Stimulated activated naive CD8-positive, alpha-beta T cell treated with anti-CD3 and anti-CD28 coated beads, Interleukin-15, amount 100 ng/mL, for 72 hours (primary cell): Measurements from ENCODE around the gene IFT80.

Experiments used
- ATAC-seq: fragments of 150-1000 bp; cut with Tn5 transposase; 2 replicates; pipeline ENCODE4 v1.10.0; 2021; ENCODE audit warnings: mild to moderate bottlenecking, moderate library complexity
- DNase-seq, 2 donors: peaks; one replicate each; pipeline ENCODE4 v3.0.0; 2021 to 2022
- H3K27ac Mint-ChIP-seq, 2 donors: one replicate each; pipeline ENCODE4 v1.8.0; 2022; ENCODE audit warnings: mild to moderate bottlenecking in 2 of 2, mixed read lengths in 2 of 2, moderate library complexity in 2 of 2
- H3K27me3 Mint-ChIP-seq: one replicate; pipeline ENCODE4 v1.8.0; 2022; ENCODE audit warnings: mixed read lengths
- H3K4me1 Mint-ChIP-seq: one replicate; pipeline ENCODE4 v1.8.0; 2022; ENCODE audit warnings: mild to moderate bottlenecking, mixed read lengths
- H3K4me3 Mint-ChIP-seq, 2 donors: one replicate each; pipeline ENCODE4 v1.8.0; 2022; ENCODE audit warnings: mild to moderate bottlenecking in 2 of 2, mixed read lengths in 2 of 2, moderate library complexity in 1 of 2
- H3K9me3 Mint-ChIP-seq, 2 donors: one replicate each; pipeline ENCODE4 v1.8.0; 2022; ENCODE audit warnings: mixed read lengths in 2 of 2

Gene IFT80

DNA sequence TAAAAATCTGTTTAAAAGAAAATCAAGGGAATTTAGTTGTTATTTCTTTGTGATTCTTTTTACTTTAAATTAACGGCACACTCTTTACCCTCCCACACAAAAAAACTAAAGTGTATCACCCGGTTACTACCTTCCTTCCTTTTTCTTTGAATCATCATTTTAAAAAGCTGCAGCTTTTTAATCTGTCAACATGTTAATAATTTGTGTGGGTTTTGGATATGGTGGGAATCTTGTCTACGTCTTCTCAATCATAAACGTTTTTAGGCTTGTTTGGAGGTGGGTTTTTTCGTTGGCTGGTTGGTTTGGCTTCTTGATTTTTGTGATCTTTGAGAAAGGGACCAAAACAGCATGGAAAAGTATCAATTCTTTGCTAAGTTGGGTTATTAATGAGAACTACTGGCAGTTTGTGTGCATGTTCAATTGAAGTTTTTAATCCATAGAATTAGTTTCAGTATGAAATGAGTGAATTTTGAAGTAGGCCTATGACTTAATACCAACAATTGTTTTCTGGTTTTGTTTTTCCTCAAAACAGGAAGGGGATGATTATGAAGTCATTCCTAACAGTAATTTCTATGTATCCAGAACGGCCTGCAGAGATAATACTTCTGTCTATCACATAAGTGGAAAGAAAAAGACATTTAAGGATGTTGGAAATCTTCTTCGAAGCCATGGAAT is 4.9 kb upstream of the IFT80 start:
- H3K9me3 Mint-ChIP-seq: no peaks in the 10 kb centered on the region
- ATAC-seq (no peak), DNase-seq (no peak)
- no peak overlapping the region for H3K27ac Mint-ChIP-seq
- H3K27me3 Mint-ChIP-seq: no peaks in the 10 kb centered on the region
- peaks cover 27% of the 10 kb centered on the region for H3K4me1 Mint-ChIP-seq
- H3K4me3 Mint-ChIP-seq: peak overlapping the region; percentile 47 to 58

DNA sequence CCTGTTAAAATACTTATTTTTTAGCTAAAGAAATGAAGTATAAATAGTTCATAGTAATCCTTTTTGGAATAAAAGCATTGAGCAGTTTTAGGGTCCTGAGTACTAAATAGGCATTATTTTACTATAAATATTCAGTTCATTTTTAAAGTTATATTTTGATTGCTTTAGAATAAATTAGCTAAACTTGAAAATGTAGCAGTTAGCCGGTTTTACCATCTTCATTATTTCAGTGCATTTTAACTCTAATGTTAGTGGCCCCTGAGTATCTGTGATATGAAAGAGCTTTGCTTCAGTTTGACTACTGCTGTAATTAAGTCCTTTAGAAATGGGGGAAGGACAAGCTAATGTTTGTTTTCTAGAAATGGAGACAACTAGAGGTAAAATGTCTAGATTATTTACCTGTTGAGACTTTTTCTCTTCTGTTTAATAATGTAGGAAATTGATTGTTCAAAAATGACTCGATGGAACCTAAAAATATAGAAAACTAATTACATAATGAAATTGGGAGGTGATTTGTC is 4.1 kb upstream of the IFT80 start:
- ATAC-seq (no peak), DNase-seq (no peak)
- peak overlapping the region; percentile 95 to 97 for H3K4me3 Mint-ChIP-seq
- no peaks in the 10 kb centered on the region for H3K9me3 Mint-ChIP-seq
- H3K27me3 Mint-ChIP-seq: no peaks in the 10 kb centered on the region
- peaks cover 32% of the 10 kb centered on the region for H3K4me1 Mint-ChIP-seq
- H3K27ac Mint-ChIP-seq: no peak overlapping the region

DNA sequence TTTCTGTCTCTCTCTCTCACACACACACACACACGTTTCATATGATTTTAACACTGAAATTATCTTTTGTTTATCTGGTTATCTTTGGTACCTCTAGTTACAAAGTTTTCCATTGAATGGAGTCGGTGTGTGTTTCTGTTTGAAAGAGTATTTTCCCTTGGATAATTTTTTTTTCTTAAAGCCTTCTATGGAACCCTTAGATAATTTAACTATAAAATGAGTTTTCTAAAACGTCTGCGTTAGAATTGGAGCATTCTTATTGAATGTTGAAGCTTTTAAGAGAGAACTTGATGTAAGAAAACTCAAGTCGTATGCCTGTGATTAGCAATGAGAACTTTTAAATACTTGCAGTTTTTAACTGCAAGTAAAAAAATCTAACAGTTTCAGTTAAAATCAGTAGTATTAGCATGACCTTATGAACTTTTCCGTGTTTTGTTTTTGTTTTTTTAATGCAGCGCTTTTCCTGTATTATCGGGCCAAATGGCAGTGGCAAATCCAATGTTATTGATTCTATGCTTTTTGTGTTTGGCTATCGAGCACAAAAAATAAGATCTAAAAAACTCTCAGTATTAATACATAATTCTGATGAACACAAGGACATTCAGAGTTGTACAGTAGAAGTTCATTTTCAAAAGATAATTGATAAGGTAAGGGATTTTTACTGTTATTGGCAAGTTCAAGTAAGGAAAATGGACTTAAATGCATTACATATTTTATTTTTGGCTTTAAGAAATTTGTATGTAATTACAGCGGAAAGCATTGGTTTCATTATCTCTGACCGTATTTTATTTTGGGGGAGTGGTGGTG is 3.4 kb upstream of the IFT80 start:
- H3K27ac Mint-ChIP-seq: peak overlapping the region in 1 of 2 donors; percentile 25
- H3K4me1 Mint-ChIP-seq: peaks cover 38% of the 10 kb centered on the region
- ATAC-seq (no peak), DNase-seq (no peak)
- H3K9me3 Mint-ChIP-seq: no peaks in the 10 kb centered on the region
- H3K4me3 Mint-ChIP-seq: peak overlapping the region; percentile 95 to 97
- no peaks in the 10 kb centered on the region for H3K27me3 Mint-ChIP-seq

GRCh38 chr3:160401291-160402095 is 2.5 kb upstream of the IFT80 start:
- H3K4me1 Mint-ChIP-seq: peaks cover 44% of the 10 kb centered on the region
- no peak for ATAC-seq
- no peak for DNase-seq
- no peaks in the 10 kb centered on the region for H3K27me3 Mint-ChIP-seq
- H3K27ac Mint-ChIP-seq: peak overlapping the region; percentile 89 to 100
- H3K4me3 Mint-ChIP-seq: peak overlapping the region; percentile 95 to 97
- H3K9me3 Mint-ChIP-seq: no peaks in the 10 kb centered on the region

GRCh38 chr3:160400702-160401150 is 1.7 kb upstream of the IFT80 start:
- H3K4me1 Mint-ChIP-seq: peaks cover 44% of the 10 kb centered on the region
- H3K27me3 Mint-ChIP-seq: no peaks in the 10 kb centered on the region
- no peaks in the 10 kb centered on the region for H3K9me3 Mint-ChIP-seq
- peak overlapping the region; percentile 95 to 97 for H3K4me3 Mint-ChIP-seq
- peak overlapping the region; percentile 89 to 100 for H3K27ac Mint-ChIP-seq
- DNase-seq (peak; percentile 31 to 38), ATAC-seq (peak; percentile 41)

DNA sequence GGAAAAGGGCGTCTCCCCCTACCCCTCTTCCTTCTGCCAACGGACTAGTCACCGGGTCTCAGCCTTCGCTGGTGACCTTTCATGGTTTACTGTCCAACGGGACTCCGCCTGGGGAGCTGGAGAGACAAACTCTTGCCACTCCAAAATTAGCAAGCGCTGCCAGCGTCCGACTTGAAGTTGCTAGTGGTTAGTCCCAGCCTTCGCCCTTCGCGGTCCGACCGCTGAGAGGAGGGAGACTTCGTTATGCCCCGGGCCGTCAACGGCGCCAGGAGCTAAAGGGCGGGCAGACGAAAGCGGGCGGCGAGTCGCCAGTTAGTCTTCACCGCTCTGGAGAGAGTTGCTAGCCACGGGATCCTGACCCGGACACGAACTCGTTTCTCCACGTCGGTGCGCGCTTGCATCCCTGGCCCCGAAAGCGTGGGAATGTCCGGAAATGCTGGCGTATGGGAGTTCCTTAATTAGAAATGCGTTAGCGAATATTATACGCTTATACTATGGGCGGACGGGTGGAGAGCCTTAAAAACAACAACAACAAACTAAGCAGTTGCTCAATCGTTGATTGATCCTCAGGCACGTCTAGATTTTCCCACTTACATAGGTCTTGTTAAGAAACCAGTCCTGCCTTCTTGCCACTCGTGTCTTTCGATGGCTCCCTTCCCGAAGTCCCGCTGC is 1.1 kb upstream of the IFT80 start:
- no peaks in the 10 kb centered on the region for H3K27me3 Mint-ChIP-seq
- peak overlapping the region; percentile 95 to 97 for H3K4me3 Mint-ChIP-seq
- H3K9me3 Mint-ChIP-seq: no peaks in the 10 kb centered on the region
- peaks cover 44% of the 10 kb centered on the region for H3K4me1 Mint-ChIP-seq
- DNase-seq (peak; percentile 54 to 59), ATAC-seq (peak; percentile 44)
- H3K27ac Mint-ChIP-seq: peak overlapping the region; percentile 98 to 100

DNA sequence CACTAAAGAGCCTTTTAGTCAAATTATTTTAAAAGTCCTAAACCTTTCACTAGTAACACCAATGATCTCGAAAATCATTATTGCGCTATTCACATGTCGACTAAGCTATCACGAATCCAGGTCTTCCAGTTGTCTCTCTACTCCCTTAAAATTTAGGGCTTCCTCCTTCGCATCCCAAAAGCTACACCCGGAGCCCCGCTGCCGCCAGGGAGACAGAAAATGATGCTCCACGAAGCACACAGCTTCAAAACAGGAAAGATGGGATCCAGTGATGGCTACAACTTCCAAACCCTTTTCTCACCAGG is 253 bp downstream of the IFT80 start:
- H3K4me1 Mint-ChIP-seq: peaks cover 35% of the 10 kb centered on the region
- H3K9me3 Mint-ChIP-seq: no peaks in the 10 kb centered on the region
- ATAC-seq: no peak
- no peak for DNase-seq
- peak overlapping the region; percentile 98 to 100 for H3K27ac Mint-ChIP-seq
- H3K4me3 Mint-ChIP-seq: peak overlapping the region; percentile 95 to 97
- H3K27me3 Mint-ChIP-seq: no peaks in the 10 kb centered on the region

DNA sequence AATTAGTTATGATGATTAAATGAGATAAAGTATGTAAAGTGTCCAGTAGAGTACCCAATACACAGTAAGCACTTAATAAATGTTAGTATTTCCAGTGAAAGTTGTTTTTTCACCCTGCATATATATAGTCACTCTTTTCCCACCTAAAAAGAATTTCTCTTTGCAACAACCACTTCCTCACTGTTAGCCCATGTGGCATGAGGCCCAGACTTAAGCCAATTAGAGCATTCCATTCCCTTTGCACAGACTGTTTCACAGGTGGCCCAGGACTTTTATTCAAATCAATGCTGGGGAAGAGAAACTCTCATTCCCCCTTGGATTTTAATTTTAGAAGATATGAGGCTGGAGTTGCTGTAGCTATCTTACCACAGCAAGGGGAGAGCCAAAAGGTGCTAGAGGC is 3.7 kb downstream of the IFT80 start:
- DNase-seq (no peak), ATAC-seq (no peak)
- H3K27me3 Mint-ChIP-seq: no peaks in the 10 kb centered on the region
- no peak overlapping the region for H3K4me3 Mint-ChIP-seq
- no peak overlapping the region for H3K27ac Mint-ChIP-seq
- peaks cover 17% of the 10 kb centered on the region for H3K4me1 Mint-ChIP-seq
- H3K9me3 Mint-ChIP-seq: no peaks in the 10 kb centered on the region

DNA sequence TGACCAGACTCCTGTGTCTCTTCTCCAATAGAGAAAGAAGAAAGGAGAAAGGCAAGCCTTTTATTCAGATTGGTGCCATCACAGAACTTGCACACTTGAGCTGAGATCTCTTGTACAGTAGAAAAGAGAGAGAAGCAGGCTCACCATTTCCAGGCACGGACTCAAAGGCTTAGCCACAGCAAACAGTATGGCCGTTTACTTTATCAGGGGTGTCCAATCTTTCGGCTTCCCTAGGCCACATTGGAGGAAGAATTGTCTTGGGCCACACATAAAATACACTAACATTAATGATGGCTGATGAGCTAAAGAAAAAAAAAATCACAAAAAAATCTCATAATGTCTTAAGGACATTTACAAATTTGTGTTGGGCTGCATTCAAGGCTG is 5.0 kb downstream of the IFT80 start:
- ATAC-seq (no peak), DNase-seq (no peak)
- peaks cover 17% of the 10 kb centered on the region for H3K4me1 Mint-ChIP-seq
- no peak overlapping the region for H3K27ac Mint-ChIP-seq
- no peaks in the 10 kb centered on the region for H3K9me3 Mint-ChIP-seq
- H3K4me3 Mint-ChIP-seq: no peak overlapping the region
- no peaks in the 10 kb centered on the region for H3K27me3 Mint-ChIP-seq

- no peak overlapping the region for H3K4me3 Mint-ChIP-seq
- ATAC-seq: no peak
- H3K9me3 Mint-ChIP-seq: no peaks in the 10 kb centered on the region
- H3K4me1 Mint-ChIP-seq: peaks cover 16% of the 10 kb centered on the region
- H3K27ac Mint-ChIP-seq: no peak overlapping the region
- DNase-seq: no peak
- H3K27me3 Mint-ChIP-seq: no peaks in the 10 kb centered on the region
Observed at GRCh38 chr3:160393346-160394008, 5.5 kb downstream of the IFT80 start.

- Mint-ChIP-seq H3K27me3 (no peaks in the 10 kb centered on the region), H3K4me3 (no peak overlapping the region), H3K27ac (no peak overlapping the region), H3K9me3 (no peaks in the 10 kb centered on the region), H3K4me1 (peaks cover 10% of the 10 kb centered on the region)
- DNase-seq: no peak
- ATAC-seq: no peak
Observed at GRCh38 chr3:160392798-160393197, 6.2 kb downstream of the IFT80 start.

GRCh38 chr3:160390565-160391138 is 8.4 kb downstream of the IFT80 start:
- H3K4me3 Mint-ChIP-seq: no peak overlapping the region
- DNase-seq (no peak), ATAC-seq (no peak)
- H3K27ac Mint-ChIP-seq: no peak overlapping the region
- H3K27me3 Mint-ChIP-seq: no peaks in the 10 kb centered on the region
- H3K9me3 Mint-ChIP-seq: no peaks in the 10 kb centered on the region
- no peaks in the 10 kb centered on the region for H3K4me1 Mint-ChIP-seq

DNA sequence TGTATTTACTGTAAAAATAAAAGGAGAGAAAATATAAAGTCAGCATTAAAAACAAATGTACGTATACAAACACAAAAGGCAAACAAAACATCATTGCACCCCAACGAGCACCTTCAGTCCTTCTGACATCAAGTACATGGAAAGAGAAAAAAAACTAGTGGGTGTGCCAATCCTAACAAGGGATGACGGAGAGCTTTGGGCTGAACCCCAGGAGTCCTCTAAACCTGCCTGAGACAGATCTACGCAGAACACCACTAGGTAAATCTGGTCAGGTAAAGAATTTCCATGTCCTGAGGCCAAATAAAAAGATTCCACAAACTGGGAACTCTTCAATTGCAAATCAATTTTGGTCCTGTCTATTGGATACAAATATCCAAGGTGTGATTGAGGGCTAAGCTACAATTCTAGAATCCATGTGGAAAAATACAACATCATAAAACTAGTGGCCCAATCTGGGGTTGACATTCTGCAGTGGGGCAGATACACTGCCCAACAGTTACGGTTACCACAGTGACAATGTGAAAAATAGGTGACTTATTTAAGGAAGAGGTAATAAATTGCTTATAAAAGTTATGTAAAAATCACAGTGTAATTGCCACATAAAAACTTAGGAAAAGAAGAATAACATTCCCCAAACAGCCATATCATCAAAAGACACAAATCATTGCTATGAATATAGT is 14.2 kb downstream of the IFT80 start:
- DNase-seq (no peak), ATAC-seq (no peak)
- no peaks in the 10 kb centered on the region for H3K9me3 Mint-ChIP-seq
- no peaks in the 10 kb centered on the region for H3K27me3 Mint-ChIP-seq
- no peak overlapping the region for H3K4me3 Mint-ChIP-seq
- H3K4me1 Mint-ChIP-seq: no peaks in the 10 kb centered on the region
- H3K27ac Mint-ChIP-seq: no peak overlapping the region

DNA sequence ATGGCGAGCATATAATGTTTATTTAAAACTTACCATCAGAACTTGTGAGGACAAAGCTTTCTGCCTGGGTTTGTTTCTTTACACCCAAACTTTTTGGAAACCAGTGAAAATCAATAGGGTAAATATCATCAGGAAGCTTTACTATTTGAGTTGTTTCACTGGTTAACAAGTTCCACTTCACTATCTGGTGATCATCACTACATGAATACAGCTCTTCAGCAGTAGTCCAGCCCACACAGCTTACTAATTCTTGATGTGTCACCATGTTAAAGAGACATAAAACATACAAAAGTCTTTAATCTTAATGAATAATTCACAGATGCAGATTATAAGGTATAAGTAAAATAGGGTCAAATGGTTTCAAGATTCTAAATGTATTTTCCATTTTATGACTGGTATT is 17.6 kb downstream of the IFT80 start:
- no peaks in the 10 kb centered on the region for H3K9me3 Mint-ChIP-seq
- DNase-seq (no peak), ATAC-seq (no peak)

More for the DNA sequence above, 17.6 kb downstream of the IFT80 start:
- Mint-ChIP-seq H3K4me1 (no peaks in the 10 kb centered on the region), H3K27ac (no peak overlapping the region), H3K27me3 (no peaks in the 10 kb centered on the region), H3K4me3 (no peak overlapping the region)
